Measurements from ENCODE around the gene RNF213. TPM values are rescaled to one million over a fixed set of nuclear protein-coding genes. Genes with fewer than 3 reads are reported as not detected.

The RNF213 gene
- total RNA-seq, 1 experiment from 2014 or later = 28.6 TPM

DNA sequence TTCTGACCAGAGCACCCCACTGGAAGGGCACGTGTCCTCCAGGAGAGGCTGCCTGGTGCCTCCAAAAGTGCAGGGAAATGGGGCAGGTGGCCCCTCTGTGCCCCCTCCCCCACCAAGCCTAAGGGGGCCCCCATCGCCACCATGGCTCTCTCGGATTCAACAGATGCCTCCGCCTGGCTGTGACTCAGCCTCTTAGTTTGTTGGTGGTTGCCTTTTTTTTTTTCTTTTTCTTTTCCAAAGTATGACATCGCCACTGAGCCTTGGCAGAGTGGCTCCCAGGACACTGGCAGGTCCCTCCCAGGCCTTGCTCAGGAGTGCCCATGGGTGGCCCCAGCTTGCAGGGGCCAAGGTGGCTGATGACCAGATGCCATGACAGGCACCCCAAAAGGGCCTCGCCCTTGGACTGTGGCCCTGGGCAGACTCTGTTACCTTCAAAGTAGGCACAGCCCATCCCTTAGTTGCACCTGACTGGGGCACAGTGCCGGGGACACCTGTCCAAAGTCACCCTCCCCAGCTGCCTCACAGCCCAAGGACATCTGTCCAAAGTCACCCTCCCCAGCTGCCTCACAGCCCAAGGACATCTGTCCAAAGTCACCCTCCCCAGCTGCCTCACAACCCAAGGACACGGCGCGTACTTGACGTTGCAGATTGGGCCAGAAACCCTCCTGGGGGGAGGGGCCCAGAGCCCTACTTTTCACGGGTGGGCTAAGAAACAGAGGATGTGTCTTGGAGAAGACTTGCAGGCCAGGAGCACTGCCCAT is 186.2 kb downstream of the RNF213 start:
- no peak for DNase-seq (ENCODE audit: low read depth)

DNA sequence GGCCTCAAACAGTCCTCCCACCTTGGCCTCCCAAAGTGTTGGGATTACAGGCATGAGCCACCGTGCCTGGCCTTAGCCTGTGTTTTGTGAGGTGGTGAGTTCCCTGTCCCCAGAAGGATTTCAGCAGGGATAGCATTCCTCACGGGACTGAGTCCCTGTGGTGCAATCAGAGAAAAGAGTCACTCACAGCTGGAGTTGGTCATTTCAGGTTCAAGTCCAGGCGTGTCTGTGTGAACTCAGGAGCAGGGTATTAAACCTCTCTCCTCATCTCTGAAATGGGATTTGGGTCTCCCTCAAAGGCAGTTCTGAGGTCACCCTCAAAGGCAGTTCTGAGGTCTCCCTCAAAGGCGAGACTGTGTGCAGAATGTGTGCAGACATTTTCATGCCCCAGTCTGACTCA is 187.1 kb downstream of the RNF213 start:
- no peak for DNase-seq (ENCODE audit: low read depth)

Small RNAs within 50 kb of the gene (small RNA-seq; reads per million reads assigned to genes)
- gene MIR4730 = not detected

Other genes with a start within 250 kb of the RNF213 start
- gene TBC1D16, start 225.0 kb upstream of the RNF213 start, total RNA-seq (2014; rRNA removed; shearing (Covaris generic)) = 24.1 and 24.4 TPM in 2 replicates
- gene CCDC40, start 224.2 kb upstream of the RNF213 start, total RNA-seq (2014; rRNA removed; shearing (Covaris generic)) = 0.27 and 2.0 TPM in 2 replicates
- 9.8 and 10.0 TPM in 2 replicates for gene GAA, start 159.3 kb upstream of the RNF213 start, total RNA-seq (2014; rRNA removed; shearing (Covaris generic))
- gene EIF4A3, start 113.7 kb upstream of the RNF213 start, total RNA-seq (2014; rRNA removed; shearing (Covaris generic)) = 150 TPM in 2 replicates
- gene CARD14, start 90.8 kb upstream of the RNF213 start, total RNA-seq (2014; rRNA removed; shearing (Covaris generic)) = not detected in 2 replicates
- 3.5 and 6.0 TPM in 2 replicates for gene SGSH, start 40.5 kb upstream of the RNF213 start, total RNA-seq (2014; rRNA removed; shearing (Covaris generic))
- gene SLC26A11, start 40.4 kb upstream of the RNF213 start, total RNA-seq (2014; rRNA removed; shearing (Covaris generic)) = 1.5 and 4.0 TPM in 2 replicates
- gene ENDOV, start 154.3 kb downstream of the RNF213 start, total RNA-seq (2014; rRNA removed; shearing (Covaris generic)) = 15.2 and 18.4 TPM in 2 replicates
- gene NPTX1, start 215.8 kb downstream of the RNF213 start, total RNA-seq (2014; rRNA removed; shearing (Covaris generic)) = 0.84 and 1.4 TPM in 2 replicates

All from HT1080 (cell line).